Panc1 (cell line): ENCODE results near the gene ALOX5AP. TPM values are rescaled to one million over a fixed set of nuclear protein-coding genes. Genes with fewer than 3 reads are reported as not detected.

Experiments
- ATAC-seq: fragments of 200-7000 bp; cut with Tn5 transposase; 2 replicates; pipeline ENCODE4 v1.9.1; 2020; ENCODE audit warnings: mild to moderate bottlenecking, moderate library complexity
- BruUV-seq: library from RNA; stranded (reverse); fragments of 400-500 nt; replicated peaks from 2 replicates; lab custom pipeline; 2021; lab: Mats Ljungman, UMichigan
- CTCF ChIA-PET: fragments of 300-600 bp; sonication (Branson Sonifier 250); formaldehyde crosslinking; loops from one replicate; lab custom pipeline; 2022; ENCODE audit warnings: antibody characterized with exemption; lab: Charles Lee
- POLR2A ChIA-PET: fragments of 300-600 bp; sonication (Branson Sonifier 250); formaldehyde crosslinking; loops from one replicate; lab custom pipeline; 2022; ENCODE audit warnings: antibody characterized with exemption; lab: Charles Lee
- DNase-seq: peaks from one replicate; pipeline ENCODE4 v3.0.0-alpha.2; 2010; ENCODE audit warnings: low read depth, low spot score
- H3K27ac ChIP-seq: 2 replicates; pipeline ENCODE4 v1.5.1; 2011; ENCODE audit warnings: mild to moderate bottlenecking, low read length, inconsistent platforms
- H3K27me3 ChIP-seq: fragments of 200-500 bp; sonication (Bioruptor generic); 2 replicates; pipeline ENCODE4 v1.6.0; 2014; ENCODE audit warnings: low read length, inconsistent platforms; ENCODE audit not compliant: control insufficient read depth, insufficient read depth
- H3K36me3 ChIP-seq: fragments of 200-500 bp; sonication (Bioruptor generic); 2 replicates; pipeline ENCODE4 v1.5.1; 2014; ENCODE audit warnings: inconsistent platforms, mild to moderate bottlenecking, low read length, moderate library complexity; ENCODE audit not compliant: control insufficient read depth, insufficient read depth
- H3K4me1 ChIP-seq: 2 replicates; pipeline ENCODE4 v1.5.1; 2011; ENCODE audit warnings: inconsistent platforms, mild to moderate bottlenecking, low read length, moderate library complexity; ENCODE audit not compliant: control insufficient read depth, insufficient read depth
- H3K4me3 ChIP-seq, 2 experiments: 2 replicates each; pipeline ENCODE4 v1.5.1; 2011 to 2012; ENCODE audit warnings: low read depth in 2 of 2, low read length in 2 of 2, mild to moderate bottlenecking in 2 of 2, inconsistent platforms in 1 of 2, moderate library complexity in 1 of 2
- H3K9me3 ChIP-seq: fragments of 200-500 bp; sonication (Bioruptor generic); 2 replicates; pipeline ENCODE4 v1.5.1; 2014; ENCODE audit warnings: low read depth, mild to moderate bottlenecking, inconsistent platforms, low read length, moderate library complexity; ENCODE audit not compliant: control insufficient read depth, insufficient read depth
- POLR2AphosphoS5 ChIP-seq: IDR thresholded peaks from 2 replicates; pipeline ENCODE4 v1.6.1; 2012; ENCODE audit warnings: mild to moderate bottlenecking, low read depth, low read length, moderate library complexity
- SIN3A ChIP-seq: IDR thresholded peaks from 2 replicates; pipeline ENCODE4 v1.6.1; 2012; ENCODE audit warnings: low read depth, mild to moderate bottlenecking, low read length, moderate library complexity, borderline replicate concordance; ENCODE audit not compliant: insufficient read depth
- TCF7L2 ChIP-seq: IDR thresholded peaks from 2 replicates; pipeline ENCODE4 v1.6.1; 2011; ENCODE audit warnings: mild to moderate bottlenecking, low read depth, low read length, inconsistent platforms
- in situ Hi-C: cut with HindIII; loops from 2 replicates; pipeline ENCODE4 v1.10.0; 2016; ENCODE audit warnings: low sequenced_read_pairs, low pct_unique_long_range_greater_than_20kb
- intact Hi-C: fragments of 100-400 bp; cut with micrococcal nuclease; formaldehyde crosslinking; loops from one replicate; pipeline ENCODE4 v1.10.0; 2022; ENCODE audit not compliant: unreplicated experiment
- total RNA-seq: library from RNA; stranded (reverse); gene quantifications from one replicate; pipeline ENCODE4 v1.2.1, GENCODE V29; 2021; ENCODE audit not compliant: unreplicated experiment
- TF ChIP-seq, protein P1 (sequence below), 2 experiments: IDR thresholded peaks; 2 replicates each; pipeline ENCODE4 v1.6.1; 2011 to 2012; ENCODE audit warnings: low read depth in 2 of 2, control low read depth in 1 of 2, low read length in 1 of 2, mild to moderate bottlenecking in 1 of 2, moderate library complexity in 1 of 2; ENCODE audit not compliant: insufficient read depth in 1 of 2
- TF ChIP-seq, protein P2 (sequence below): fragments of 450-650 bp; IDR thresholded peaks from 2 replicates; pipeline ENCODE4 v1.5.1; 2017; ENCODE audit warnings: mild to moderate bottlenecking

The ALOX5AP gene
- total RNA-seq, 1 experiment from 2014 or later: 2.1 TPM

DNA sequence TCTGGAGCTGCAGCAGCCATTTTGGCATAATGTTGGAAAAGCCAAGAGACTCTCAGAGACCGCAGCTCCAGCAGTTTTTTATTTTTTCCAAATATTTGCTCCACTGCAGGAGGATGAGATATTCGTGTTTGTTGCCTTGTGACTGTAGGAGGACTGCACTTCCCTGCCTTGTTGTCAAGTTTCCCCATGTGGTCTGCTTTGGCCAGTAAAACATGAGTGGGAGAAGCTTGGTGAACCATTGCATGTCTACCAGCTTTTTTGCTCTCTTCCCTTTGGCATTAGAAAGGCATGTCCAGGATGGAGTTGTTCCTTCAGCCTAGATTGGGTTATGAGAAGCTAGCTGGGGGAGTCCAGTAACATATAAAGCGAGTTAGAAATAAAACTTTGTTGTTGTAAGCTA lies 47.7 kb upstream of the ALOX5AP start:
- ATAC-seq: no peak
- in situ Hi-C loops: no loop called here
- TF ChIP-seq, protein P1, sequence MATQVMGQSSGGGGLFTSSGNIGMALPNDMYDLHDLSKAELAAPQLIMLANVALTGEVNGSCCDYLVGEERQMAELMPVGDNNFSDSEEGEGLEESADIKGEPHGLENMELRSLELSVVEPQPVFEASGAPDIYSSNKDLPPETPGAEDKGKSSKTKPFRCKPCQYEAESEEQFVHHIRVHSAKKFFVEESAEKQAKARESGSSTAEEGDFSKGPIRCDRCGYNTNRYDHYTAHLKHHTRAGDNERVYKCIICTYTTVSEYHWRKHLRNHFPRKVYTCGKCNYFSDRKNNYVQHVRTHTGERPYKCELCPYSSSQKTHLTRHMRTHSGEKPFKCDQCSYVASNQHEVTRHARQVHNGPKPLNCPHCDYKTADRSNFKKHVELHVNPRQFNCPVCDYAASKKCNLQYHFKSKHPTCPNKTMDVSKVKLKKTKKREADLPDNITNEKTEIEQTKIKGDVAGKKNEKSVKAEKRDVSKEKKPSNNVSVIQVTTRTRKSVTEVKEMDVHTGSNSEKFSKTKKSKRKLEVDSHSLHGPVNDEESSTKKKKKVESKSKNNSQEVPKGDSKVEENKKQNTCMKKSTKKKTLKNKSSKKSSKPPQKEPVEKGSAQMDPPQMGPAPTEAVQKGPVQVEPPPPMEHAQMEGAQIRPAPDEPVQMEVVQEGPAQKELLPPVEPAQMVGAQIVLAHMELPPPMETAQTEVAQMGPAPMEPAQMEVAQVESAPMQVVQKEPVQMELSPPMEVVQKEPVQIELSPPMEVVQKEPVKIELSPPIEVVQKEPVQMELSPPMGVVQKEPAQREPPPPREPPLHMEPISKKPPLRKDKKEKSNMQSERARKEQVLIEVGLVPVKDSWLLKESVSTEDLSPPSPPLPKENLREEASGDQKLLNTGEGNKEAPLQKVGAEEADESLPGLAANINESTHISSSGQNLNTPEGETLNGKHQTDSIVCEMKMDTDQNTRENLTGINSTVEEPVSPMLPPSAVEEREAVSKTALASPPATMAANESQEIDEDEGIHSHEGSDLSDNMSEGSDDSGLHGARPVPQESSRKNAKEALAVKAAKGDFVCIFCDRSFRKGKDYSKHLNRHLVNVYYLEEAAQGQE (IDR thresholded peaks at IDR 0.05; ENCODE audit: insufficient read depth in 1 of 2, low read depth in 2 of 2, low read length in 1 of 2): no peak
- TF ChIP-seq, protein P2, sequence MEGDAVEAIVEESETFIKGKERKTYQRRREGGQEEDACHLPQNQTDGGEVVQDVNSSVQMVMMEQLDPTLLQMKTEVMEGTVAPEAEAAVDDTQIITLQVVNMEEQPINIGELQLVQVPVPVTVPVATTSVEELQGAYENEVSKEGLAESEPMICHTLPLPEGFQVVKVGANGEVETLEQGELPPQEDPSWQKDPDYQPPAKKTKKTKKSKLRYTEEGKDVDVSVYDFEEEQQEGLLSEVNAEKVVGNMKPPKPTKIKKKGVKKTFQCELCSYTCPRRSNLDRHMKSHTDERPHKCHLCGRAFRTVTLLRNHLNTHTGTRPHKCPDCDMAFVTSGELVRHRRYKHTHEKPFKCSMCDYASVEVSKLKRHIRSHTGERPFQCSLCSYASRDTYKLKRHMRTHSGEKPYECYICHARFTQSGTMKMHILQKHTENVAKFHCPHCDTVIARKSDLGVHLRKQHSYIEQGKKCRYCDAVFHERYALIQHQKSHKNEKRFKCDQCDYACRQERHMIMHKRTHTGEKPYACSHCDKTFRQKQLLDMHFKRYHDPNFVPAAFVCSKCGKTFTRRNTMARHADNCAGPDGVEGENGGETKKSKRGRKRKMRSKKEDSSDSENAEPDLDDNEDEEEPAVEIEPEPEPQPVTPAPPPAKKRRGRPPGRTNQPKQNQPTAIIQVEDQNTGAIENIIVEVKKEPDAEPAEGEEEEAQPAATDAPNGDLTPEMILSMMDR: no peak
- TF ChIP-seq POLR2AphosphoS5 (no peak), SIN3A (no peak), TCF7L2 (no peak)
- ChIA-PET POLR2A (no interaction called here), CTCF (interaction anchor here (0.7 kb wide), 1 partner anchor 120 kb away, joined by 4 read pairs; no protein-coding TSS in a partner anchor)
- Histone ChIP-seq H3K36me3 (no peaks in the 10 kb centered on the region), H3K4me1 (peaks cover 5% of the 10 kb centered on the region), H3K9me3 (no peaks in the 10 kb centered on the region), H3K27ac (peak overlapping the region; percentile 39; the same call in 1 of the 2 replicates), H3K4me3 (no peak overlapping the region), H3K27me3 (no peaks in the 10 kb centered on the region)
- intact Hi-C loops: no loop called here
- no TSS peak for BruUV-seq
- no peak for DNase-seq

DNA sequence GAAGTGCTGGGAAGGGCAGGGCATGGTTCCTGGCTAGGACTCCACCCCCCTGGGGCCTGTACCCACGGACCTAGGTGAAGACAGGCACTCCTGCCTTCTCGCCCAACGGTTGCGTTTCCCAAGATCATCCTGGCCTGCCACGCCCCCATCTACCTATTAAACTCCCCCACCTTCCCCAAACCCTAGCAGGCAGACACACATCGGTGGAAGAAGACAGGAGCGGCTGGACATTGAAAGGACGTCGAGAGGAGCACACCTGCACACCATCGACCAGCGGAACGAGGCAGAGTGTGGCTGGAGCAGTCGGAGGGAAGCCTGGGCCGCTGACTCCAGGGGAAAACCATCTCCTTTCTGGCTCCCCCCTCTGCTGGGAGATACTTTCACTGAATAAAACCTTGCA lies 45.6 kb upstream of the ALOX5AP start:
- no TSS peak for BruUV-seq
- in situ Hi-C loops (no loop called here), intact Hi-C loops (no loop called here)
- Histone ChIP-seq H3K36me3 (no peaks in the 10 kb centered on the region), H3K4me3 (peak overlapping the region in 1 of 2 experiments; percentile 58; a peak in 2 of 4 replicates), H3K27ac (peak overlapping the region; percentile 89), H3K4me1 (peaks cover 2% of the 10 kb centered on the region; the same call in 1 of the 2 replicates), H3K27me3 (no peaks in the 10 kb centered on the region), H3K9me3 (no peaks in the 10 kb centered on the region)
- ATAC-seq: peak; percentile 37
- no peak for DNase-seq
- ChIA-PET POLR2A (no interaction called here), CTCF (no interaction called here)
- TF ChIP-seq SIN3A (no peak), POLR2AphosphoS5 (no peak), TCF7L2 (no peak)
- TF ChIP-seq, protein P1 (IDR thresholded peaks at IDR 0.05; ENCODE audit: insufficient read depth in 1 of 2, low read depth in 2 of 2, low read length in 1 of 2): no peak
- TF ChIP-seq, protein P2: no peak
